ENCODE data around the gene PHACTR3.

Gene PHACTR3

DNA sequence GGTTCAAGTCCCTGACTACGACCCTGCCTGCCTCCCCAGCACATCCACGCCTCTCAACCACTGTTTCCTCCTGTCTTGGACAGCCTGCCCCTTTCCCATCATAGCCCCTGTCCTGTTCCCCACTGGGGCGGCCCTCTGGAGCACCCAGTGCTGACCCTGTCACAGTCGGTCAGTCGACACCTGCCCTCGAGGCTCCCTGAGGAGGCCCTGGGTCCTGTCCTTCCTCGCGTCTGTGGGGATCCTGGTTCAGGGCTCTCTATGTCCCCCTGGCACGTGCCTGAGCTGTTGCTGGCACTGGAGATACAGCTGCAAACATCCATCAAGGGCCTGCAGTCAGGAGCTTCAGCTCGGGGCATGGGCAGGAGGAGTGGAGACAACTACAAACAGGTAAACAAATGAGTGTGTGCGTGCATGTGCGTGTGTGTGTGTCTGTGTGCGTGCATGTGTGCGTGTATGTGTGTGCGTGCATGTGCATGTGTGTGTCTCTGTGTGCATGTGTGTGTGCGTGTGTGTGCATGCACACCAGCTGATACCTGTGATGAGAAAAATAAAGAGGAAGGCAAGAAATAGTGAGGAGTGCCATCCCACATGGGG lies 132.8 kb downstream of the PHACTR3 start:
- DNase-seq, result no peak

GRCh38 chr20:59737816-59738215 lies 133.5 kb downstream of the PHACTR3 start:
- DNase-seq, result no peak

DNA sequence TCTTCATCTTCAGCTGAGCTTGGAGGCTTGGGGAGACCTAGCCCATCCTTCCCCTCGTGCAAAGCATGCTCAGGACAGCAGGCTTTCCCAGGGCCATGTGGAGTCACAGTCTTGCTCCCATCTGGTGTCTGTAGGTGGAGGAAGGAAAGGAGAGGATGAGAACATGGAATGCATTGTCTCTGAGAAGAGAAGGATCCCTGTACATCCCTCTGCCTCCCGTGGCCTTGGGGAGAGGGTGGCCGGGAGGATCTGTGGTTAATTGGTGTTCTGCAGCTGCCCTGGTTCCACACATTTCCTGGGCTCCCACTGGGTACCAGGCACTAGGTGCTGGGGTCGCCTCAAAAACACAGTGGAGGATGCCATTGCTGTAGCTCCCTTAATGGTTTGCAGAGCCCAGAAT lies 134.5 kb downstream of the PHACTR3 start:
- no peak for DNase-seq

- no peak for DNase-seq
Observed at GRCh38 chr20:59740621-59741020, 136.3 kb downstream of the PHACTR3 start.

DNA sequence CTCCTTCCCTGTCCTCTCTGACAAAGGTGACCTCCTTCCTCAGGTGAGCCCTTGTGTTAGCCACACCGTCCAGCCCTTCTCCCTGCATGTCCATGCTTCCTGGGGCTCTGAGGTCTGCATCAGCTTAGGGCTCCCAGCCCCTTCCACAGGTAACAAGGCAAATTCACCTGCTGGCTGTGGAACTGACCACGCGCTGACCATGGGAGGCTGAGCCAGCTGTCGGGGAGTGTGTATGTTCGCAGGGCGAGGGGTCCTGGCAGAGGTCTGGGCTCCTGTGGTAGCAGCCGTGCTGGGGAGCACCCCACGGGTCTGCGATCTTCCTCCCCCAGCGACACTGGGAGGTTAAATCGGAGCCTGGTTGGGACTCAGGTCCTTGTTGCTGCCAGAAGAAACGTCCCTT lies 136.7 kb downstream of the PHACTR3 start:
- no peak for DNase-seq

- no peak for DNase-seq
Observed at GRCh38 chr20:59742351-59743095, 138.2 kb downstream of the PHACTR3 start.

- DNase-seq, result no peak
Observed at GRCh38 chr20:59743308-59743707, 139.0 kb downstream of the PHACTR3 start.

DNA sequence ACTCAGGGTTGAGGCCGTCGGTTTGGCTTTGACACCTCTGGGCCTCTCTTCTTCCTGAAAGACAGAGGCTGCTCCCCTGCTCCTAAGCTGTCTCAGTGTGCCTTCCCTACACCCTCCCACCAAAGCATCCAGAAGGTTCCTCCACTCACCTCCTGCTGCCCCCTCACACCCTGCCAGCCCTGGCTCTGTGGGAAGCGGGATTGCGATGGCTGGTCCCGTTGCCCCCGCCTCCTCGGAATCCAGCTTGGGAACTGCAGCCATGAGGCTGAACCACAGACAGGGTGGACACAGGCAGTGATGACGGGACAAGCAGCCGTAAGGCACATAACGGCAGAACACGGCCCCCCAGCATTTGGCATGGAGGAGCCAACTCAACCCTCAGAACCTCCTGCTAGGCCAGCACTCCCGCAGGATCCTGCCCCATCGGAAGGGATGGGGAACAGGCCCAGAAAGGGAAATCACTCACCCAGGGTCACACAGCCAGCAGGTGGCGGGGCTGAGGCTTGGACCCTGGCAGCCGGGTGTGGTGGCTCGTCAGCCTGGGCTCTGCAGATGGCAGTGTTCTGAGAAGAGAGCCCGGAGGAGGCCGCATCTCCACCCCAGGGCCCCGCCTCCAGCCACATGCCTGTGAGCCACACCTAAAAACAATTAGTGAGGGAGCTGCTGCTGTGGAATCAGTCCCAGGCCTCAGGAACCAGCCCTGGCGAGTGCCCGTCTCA lies 139.6 kb downstream of the PHACTR3 start:
- DNase-seq, result no peak

GRCh38 chr20:59744756-59745155 lies 140.4 kb downstream of the PHACTR3 start:
- DNase-seq, result no peak

- no peak for DNase-seq
Observed at GRCh38 chr20:59745201-59745600, 140.9 kb downstream of the PHACTR3 start.

DNA sequence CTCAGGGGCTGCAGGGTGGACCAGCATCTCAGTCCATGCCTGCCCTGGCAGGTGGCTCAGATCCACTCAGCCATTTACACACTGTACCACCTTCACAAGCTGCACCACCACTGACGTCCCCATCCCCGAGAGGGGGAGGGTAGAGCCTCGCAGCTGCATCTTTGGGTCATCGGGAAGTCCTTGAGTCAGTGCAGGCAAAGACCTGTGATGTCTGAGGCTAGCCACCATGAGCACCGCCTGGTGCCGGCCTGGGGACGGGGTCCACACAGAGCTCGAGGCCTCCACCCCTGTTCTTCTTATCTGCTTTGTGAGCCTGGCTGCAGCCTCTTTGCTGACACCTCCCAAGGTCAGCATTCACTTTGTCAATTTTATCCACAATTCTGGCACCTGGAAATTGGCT lies 141.4 kb downstream of the PHACTR3 start:
- DNase-seq, result no peak

DNA sequence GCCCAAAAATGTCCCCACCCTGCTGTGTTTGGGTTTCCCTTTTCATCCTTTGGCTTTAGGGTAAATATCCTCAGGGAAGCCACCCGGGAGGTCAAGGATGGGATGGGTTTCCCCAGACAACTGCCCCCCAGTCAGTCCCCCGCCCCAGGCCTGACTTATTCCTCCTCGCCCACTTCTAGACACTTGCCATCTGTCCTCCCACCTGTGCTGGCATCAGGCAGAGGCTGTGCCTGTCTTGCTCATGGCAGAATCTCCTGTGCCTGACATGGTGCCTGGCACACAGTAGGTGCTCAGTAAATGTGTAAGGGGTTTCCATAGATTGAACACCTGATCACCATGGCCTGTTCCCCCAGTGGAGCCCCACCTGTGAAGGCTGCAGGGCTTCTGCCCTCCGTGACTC lies 141.8 kb downstream of the PHACTR3 start:
- no peak for DNase-seq

DNA sequence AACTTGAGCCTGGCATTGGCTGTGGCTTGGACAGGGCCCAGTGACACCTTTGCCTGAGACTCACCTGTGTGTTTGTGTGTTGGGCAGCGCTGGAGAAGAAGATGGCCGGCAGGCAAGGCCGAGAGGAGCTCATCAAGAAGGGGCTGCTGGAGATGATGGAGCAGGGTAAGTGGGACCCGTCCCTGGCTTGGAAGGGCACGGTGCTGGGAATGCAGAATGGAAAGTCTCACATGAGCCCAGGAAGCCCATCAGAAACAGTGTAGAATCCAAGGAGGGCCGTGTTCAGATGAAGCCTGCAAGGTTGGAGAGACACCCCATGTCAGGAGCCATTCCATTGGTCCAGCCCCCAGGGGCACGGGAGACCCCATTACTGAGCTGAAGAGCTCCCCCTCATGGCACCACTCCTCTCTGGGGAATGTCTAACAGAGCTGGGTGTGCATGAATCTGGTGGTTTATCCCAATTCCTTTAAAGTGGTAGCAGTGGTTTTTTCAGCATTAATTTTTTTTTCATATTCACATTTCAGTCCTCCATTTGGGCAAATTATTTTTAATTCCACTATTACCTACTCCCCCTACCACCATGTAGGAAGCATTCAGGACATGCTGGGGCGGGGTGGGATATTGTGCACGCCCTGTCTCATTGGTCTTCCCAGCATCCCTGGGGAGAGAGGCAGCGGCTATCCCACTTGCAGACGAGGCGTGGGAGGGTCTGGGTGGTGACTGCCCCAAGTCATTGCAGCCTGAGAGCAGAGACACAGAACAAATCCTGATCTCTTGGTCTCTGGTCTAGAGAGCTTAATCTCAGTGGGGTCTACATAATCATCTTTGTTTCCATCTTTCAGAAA lies 143.6 kb downstream of the PHACTR3 start:
- no peak for DNase-seq

- DNase-seq, result no peak
Observed at GRCh38 chr20:59748619-59749191, 144.4 kb downstream of the PHACTR3 start.

GRCh38 chr20:59749301-59749700 lies 145.0 kb downstream of the PHACTR3 start:
- no peak for DNase-seq

DNA sequence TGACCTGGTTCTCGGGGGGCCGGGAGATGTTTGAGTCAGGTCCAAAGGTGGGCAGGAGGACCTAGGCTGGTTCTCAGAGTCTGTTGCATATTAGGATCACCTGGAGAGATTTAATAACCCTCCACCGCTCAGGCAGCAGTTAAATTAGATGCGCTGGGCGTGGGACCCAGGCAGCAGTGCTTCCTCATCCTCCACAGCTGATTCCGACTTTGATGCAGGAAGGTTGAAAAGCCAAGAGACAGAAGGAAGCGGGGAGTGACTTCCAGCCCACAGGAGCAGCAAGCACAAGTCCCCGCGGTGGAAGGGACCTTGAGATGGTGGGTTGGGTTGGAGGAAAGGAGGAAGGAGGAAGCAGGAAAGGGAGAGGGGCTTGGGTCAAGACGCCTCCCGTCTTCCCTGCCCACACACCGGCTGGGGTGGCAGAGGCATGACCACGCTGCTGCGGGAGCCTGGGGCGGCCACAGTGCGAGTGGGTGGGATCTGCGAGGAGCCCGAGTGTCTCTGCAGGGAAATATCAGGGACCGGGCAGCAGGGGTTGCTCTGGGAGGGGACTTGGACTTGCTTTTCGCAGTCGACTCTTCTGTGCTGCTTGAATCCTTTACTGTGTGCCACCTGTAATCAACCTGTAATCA lies 146.0 kb downstream of the PHACTR3 start:
- DNase-seq, result no peak

DNA sequence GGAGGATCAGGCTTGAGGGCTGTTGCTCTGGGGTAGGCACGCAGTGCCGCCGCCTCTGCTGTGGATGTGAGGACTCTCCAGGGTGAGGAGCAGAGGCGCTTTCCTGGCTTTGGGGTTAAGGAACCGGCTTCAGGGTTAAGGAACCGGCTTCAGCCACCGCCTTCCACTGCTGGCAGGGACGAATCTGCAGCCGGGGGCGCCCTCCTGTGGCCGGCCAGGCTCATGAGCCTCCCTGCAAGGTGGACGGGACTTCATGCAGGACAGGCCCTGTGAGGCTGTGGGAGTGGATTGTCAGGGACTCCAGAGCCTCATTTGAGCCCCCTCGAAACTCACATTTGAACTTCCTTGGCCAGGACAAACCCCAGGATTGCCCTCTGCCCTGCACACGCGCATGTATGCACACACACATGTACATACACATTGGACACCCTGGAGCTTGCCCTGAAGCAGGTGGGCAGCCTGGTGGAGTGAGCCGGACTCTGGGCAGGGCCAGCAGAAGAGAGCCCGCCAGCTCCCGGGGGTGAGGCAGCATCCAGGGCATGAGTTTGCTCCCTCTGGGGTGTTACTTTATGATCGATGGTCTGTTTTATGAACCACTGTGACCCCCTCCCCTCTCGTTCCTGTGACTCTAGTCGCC lies 146.9 kb downstream of the PHACTR3 start:
- peak; percentile 77 to 87 for DNase-seq

DNA sequence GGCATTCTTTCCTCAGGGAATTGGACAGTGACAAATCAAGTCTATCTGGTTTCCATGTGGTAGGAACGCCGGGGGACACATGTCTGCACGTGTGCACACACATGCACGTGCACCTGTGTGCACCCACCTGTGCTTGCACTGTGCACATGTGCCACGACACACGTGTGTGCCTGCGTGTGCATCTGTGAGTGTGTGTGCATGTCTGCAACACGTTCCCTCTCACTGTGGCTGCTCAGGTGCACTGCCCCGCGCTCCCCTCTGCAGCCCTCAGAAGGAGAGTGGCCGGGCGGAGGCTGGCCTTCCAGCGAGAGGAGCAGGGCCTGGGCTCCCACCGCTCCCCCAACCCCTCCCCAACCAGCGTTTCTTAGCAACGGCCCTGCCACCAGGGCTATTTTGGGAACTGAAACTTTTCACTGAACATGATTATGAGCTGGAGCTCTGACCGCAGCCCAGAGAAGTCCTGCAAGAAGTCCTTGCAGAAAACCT lies 147.8 kb downstream of the PHACTR3 start:
- DNase-seq, result peak; percentile 77 to 84

- peak in 1 of 2 donors; percentile 18 for DNase-seq
Observed at GRCh38 chr20:59752704-59753460, 148.5 kb downstream of the PHACTR3 start.

- no peak for DNase-seq
Observed at GRCh38 chr20:59753836-59754235, 149.5 kb downstream of the PHACTR3 start.

DNA sequence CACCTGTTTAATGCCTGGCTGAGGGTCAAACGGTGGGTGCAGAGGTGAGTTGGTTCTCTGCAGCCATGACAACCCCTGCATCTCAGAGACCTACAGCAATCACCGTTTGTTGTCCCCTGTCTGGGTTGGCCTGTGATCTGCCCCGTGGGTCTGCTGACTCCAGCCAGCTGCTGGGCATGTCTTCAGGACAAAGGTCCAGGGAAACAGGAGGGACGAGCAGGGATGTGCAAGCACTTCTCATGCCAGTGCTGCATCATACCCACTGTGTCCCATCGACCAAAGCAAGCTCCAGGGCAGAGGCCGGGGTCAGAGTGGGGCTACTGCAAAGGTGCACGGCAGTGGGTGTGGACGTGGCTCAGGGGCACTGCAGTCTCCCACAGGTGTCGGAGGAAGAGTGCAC lies 150.2 kb downstream of the PHACTR3 start:
- no peak for DNase-seq

Measured in inflammatory macrophage (primary cell).